HG02763 (cell line): ENCODE measurements around the gene SH2D5.
"Not testable (repeated sequence)": the region's sequence is repeated elsewhere in the genome, so short reads cannot be mapped to it uniquely, and the experiment has no call there.

Experiments
- ATAC-seq: cut with Tn5 transposase; IDR thresholded peaks from one replicate; pipeline ENCODE4 v1.9.1; 2021; ENCODE audit warnings: mild to moderate bottlenecking, moderate library complexity; ENCODE audit not compliant: unreplicated experiment

Gene SH2D5

DNA sequence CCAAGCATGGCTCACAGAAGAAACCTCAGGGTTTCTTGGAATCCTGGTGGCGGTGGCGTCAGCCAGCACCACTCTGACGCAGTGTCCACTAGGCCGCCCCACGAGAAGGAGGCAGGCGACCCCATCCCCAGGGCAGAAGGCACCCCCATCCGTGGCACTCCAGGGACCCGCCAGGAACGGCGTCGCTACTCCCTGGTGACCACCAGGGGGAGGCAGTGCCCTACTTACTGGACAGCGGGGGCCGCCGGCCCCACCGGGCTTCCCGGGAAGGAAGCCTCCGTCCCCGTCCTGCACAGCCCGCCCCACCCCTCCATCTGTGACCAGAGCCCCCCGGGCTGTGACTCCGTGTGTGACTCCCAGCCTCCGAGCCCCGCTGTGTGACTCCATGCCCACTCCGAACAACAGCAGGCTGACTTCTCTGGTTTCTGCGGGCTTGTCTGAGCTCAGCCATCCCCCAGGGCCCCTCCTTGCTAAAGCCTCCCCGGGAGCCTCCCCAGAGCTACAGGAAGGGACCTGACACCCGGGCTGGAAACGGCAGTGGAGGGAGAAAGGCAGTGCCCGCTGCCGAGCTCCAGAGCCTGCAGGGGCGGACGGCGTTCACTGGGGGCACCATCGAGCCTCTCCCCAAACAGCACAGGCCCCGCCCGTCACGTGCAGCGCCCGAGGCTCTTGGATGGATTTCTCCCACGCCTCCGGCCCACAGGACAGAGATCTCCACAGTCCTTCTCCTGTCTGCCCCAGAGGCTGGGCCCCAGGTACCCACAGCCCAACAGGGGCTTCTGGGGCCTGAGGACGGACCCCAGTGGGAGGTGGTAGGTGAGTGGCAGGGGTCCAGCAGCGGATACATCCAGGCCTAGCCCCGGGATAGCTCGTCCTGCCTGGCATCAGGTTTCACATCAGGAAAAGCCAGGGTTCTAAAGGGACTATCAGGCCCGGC, 35.8 kb downstream of the SH2D5 start:
- ATAC-seq = no peak

DNA sequence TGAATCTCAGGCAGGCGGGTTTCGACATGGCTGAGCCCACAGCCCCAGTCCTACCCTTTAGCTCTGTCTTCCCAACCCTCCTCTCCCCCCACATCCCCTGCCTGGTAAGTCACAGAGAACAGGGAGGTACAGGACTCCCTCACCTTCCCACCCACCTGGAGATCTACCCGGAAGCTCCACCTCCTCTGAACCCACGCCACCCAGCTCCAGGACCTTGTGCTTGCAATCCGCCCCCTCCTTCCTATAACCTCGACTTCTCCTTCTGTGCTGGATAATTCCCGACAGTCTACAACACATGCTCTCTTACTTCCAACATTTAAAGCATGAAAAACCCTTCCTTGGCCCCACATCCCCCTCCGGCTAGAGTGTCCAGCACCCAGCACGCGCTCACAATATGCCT, 37.0 kb downstream of the SH2D5 start:
- no peak for ATAC-seq

DNA sequence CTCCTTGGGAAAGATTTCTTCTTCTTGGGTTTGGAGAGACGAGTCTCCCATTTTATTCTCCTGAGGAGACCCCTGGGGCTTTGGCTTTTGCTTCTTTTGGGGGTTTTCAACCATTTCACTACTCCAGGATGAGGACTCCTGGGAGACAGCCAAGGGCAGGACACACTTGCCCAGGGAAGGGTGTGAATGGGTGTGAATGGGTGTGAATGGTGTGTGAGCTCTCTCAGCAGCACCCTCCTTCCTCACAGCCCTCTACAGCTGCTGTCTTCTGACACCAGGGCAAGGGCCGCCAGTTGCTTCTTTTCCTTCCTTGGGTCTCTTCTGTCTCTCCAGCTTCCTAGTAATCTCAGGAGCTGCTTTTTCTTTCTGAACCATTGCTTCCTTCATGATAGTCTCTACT, 38.9 kb downstream of the SH2D5 start:
- no peak for ATAC-seq

DNA sequence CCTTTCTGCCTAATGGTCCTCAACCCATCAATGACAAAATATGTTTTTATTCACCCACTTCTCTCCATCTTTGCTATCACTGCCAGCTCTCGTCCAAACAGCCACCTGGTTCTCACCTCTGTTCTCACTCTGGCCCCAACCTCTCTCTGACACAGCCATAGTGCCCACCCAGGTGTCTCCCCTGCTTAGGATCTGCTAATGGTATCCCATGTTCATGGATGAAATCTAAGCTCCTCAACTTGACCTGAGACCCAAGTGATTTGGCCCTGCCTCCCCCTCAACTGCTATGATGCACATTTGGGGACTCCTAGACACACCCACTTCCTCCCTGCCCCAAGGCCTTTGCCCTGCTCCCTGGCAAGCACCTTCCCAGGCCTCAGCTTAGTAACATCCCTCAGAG, 40.6 kb downstream of the SH2D5 start:
- ATAC-seq = no peak

DNA sequence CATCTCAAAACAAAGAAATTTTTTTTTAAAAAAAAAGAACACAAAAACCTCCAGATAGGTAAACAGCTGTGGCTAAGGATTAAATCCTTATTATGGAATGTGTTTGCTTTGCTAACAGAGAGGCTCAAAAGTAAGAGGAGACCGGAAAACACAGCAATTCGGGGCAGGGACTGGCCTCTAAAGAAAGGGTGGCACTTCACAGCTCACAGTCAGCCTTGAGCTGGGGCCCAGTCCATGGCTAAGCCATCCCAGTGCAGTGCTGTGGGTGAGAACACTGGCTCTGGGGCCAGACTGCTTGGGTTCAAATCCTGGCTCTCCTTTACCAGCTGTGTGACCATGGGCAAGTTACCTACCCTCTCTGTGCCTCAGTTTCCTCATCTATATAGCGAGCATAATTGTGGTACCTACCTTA, 42.9 kb downstream of the SH2D5 start:
- no peak for ATAC-seq

DNA sequence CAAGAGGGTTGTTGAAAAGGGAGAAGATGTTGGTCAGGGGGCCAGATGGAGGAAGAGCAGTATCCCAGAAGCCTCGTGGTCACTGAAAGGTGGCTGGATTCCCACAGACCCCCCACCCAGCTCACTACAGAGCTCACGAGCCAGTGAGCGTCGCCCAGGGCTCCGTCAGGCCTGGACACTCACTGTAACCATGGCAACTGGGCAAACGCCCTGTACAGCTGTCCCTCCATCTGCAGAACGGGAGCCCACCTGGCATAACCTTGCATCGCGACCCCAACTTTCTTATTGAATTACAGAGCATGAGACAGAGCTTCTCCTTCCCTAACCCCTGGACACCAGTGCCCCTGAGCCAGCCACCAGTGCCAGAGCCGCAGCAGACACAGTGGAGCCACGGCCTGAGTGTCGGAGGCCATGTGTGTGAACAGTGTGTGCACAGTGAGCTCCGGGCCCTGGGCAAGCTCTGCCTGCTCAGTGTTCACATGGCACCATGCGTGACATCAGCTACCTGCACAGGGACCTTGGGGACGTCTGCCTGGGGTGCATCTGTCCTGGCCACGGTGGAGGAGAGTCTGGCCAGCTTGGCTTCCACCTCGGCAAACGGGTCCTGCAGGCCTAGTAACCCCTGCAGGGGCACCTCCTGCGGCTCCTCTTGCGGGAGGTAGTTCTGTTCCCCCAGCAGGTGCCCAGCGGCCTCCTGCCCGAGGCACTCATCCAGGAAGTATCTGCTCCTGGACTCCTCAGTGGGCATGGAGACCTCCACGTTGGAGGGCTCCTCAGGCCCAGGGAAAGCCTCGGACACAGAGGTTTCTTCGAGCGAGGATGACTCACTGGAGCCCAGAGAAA, 45.4 kb downstream of the SH2D5 start:
- no peak for ATAC-seq

DNA sequence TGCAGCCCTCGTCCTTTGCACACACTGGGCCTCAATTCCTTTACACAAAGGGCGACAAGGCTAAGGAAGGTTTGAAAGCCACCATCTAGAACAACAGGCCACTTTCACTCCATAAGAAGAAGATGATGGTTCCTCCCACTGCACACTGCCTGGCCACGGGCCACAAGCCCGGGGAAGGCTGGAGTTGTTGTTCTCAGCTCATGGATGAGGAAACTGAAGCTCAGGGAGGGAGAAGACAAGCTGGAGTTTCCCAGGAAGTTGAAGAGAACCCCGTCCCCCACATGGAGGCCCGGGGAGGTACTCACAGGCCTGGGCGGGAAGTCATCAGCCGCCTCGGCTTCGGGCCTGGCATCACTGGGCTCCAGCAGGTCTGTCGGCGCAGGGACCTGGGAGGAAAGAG, 46.8 kb downstream of the SH2D5 start:
- ATAC-seq = no peak

DNA sequence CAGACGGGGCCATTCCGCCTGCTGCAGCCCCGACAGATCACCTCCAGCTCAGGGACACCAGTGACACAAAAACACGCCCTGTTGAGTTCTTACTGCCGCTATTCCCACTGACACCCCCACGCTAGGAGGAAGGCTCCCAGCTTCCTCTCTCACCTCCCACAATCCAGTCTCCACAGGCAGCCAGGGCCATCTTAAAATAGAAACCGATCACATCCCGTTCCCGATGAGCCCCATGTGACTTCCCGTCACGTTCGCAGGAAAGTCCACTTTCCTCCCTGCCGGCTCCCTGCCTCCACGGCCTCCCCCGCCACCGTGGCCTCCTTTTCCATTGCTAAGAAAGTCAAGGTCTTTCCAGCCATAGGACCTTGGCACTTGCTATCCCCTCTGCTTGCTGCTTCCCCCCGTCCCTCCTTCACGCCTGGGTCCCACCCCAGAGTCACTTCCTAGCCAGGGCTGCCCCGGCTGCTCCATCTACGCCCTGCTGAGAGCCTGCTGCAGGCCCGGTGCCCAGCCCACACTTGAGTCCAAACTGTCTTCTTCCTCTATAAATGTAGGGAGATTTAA, 47.3 kb downstream of the SH2D5 start:
- ATAC-seq = no peak

DNA sequence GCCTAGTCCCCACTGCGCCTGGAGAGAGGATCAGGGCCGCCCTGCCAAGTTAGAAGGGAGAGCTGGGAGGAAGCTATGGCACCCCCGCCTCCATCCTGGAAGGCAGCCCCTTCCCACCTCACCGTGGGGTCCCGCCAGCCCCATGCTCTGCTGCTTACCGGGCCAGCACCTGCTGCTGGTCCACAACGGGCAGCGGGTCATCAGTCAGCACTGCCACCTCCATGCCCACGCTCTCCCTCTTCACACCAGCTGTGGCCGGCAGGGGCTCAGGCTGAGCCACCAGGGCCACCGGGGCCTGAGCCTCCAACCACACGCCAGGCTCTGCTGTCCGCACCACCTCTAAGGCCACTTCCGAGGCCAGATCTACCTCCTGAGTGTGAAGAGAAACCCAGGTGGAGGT, 47.9 kb downstream of the SH2D5 start:
- no peak for ATAC-seq

DNA sequence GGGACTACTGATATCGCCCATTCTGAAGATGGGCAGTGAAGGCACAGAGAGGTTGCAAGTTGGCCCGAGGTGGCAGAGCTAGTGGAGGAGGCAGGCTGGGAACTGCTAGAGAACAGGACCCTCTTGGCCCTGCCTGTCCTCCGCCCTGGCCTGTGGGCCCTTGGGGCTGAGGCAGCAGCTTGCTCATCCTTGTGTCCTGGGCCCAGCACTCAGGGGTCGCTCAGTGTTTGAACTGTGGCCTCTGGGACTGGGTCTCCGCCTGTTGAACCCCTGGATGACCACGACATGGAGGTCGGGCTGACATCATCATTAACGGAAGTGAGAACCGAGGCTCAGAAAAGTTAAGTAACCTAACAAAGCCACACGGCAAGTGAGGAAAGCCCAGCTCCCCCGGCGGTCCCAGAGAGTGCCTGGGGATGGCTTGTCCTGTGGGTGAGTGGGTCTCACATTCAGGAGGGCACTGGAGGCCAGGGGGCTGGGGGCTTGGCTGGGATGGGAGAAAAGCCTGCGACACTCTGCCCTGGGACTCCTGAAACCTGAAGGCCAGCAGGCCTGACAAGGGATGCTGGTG, 48.4 kb downstream of the SH2D5 start:
- no peak for ATAC-seq

DNA sequence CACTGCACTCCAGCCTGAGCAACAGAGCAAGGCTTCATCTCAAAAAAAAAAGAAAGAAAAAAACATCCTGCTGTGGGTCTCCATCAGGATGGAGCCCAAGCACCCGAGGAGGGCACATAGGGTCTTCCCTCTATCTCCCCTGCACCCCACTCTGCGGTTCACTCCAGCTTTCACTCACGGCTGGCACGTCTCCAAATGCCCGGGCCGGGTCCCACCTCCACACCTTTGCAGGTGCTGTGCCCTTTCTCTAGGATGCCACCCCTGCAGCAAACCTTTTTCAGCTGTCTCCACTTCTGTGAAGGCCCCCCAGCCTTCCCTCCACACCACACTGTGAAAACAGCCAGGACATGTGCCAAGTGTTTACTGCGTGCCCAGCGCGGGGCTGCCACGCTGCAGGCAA, 48.9 kb downstream of the SH2D5 start:
- ATAC-seq = no peak

DNA sequence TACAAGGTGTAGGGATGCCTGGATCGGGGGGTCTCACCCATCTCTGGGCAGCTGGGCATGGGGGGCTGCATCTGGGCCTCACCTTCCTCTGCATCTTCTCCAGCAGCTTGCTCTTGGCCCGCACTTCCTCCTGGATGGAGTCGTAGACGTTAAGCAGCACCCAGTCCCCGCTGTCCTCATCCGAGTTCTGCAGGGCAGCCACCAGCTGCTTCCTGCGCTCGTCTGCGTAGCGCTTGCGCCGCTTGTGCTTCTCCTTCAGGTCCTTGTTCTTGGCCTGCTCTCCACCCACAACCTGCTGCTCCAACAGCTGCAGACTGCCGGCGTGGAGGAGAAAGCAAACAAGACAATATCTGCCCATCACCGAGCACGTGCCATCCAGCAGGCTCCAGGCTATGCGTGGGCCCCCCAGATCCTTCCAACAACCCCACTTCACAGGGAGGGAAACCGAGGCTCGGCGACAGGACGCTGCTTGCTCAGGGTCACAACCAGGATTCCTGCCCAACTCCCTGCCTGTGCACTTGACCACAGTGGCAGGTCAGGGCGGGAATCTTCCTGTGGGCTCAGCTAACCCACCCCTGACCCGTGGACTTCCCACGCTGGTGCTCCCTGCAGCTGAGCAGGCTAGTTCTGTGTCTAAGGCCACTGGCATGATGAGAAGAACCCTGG, 49.8 kb downstream of the SH2D5 start:
- ATAC-seq = no peak

DNA sequence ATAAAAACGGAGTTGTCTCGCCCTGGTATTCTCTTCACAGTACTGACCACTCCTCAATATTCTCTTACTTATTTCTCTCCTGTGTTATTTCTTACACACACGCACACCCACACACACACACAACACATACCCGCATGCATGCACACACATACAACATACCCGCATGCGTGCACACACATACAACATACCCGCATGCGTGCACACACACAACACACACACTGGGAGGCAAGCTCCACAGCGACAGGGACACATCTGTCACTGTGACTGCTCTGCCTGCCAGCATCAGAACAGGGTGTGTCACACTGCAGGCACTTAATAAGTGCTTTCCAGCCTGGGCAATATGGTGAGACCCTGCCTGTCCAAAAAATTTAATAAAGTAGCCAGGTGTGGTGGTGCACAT, 50.5 kb downstream of the SH2D5 start:
- ATAC-seq = no peak

DNA sequence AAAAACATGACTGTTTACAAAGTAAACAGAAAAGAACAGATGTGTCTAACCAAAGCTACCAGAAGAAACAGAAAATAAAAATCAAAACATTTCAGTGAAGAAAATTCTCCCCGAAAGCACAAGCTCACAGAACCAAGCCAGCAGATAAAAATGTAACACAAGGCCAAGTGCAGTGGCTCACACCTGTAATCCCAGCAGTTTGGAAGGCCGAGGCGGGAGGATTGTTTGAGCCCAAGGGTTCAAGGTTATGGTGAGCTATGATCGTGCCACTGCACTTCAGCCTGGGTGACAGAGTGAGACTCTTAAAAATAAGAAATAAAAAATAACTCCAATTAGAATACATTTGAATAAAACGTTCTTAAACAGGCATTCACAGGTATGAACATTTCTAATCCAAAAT, 52.2 kb downstream of the SH2D5 start:
- ATAC-seq = no peak

DNA sequence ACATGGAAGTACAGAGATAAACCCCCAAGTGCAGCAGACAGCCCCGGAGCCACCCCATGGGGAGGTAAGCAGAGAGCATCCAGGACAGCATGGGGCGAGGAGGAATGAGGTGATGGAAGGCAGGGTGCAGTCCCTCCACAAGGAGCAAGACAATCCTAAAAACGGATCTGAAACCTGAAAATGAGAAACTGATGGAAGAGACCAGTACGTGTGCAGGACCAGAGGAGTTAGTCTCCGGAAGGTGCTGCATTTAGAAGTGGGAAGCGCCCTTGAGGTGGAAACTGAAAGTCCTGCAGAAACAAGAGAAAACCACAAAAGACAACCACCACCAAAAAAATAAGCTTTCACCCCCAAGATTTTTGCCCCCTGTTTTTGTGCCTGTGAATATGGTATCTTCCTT, 53.9 kb downstream of the SH2D5 start:
- ATAC-seq = no peak

DNA sequence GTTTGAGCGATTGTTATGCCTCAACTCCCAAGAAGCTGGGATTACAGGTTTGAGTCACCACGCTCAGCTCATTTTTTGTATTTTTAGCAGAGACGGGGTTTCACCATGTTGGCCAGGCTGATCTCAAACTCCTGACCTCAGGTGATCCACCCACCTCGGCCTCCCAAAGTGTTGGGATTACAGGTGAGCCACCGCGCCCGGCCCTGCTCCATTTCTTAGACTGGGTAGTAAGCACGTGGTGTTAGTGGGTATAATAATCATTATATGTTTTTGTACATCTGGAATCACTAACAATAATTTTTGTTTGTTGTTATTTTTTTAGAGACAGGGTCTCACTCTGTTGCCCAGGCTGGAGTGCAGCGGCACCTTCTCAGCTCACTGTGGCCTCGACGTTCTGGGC, 58.9 kb downstream of the SH2D5 start:
- ATAC-seq = not testable (repeated sequence)

DNA sequence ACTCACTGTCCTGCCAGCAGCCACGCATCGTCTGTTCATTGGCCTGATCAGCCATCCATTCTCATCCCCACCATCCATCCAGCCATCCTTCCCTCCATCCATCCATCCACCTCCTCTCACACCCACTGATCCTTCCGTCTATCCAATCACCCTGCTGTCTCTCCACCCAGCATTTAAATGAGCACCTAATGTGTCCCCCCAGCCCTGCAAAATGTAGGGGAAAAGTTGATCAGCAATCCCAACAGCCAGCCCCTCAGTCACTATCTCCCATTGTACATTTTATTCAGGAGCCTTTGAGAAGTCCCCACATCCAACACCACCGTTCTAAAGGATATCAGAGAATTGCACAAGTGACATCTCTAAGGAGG, 60.3 kb downstream of the SH2D5 start:
- no peak for ATAC-seq

DNA sequence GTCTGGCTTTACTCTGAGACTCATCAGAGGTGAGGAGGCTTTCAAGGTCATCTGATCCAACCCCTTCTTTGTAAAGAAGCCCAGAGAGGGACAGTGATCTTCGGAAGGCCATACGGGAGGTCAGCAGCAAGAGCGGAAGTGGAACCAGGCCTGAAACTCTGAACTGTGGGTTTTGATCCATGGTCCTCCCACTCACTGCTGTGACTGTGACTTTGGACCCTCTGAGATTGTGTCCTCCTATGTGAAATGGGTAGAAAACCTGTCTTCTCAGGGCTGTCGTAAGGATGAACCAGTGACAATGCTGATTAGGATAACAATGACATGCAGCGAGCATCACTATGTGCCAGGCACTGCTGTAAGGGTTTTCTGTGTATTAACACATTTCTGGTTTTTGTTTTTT, 61.6 kb downstream of the SH2D5 start:
- ATAC-seq = no peak
